ENCODE measurements around the gene SNX33.
A peak's percentile ranks its signal among the peaks of the same experiment; 100 is the strongest.
"Not testable (repeated sequence)": the region's sequence is repeated elsewhere in the genome, so short reads cannot be mapped to it uniquely, and the experiment has no call there.

SNX33 gene

GRCh38 chr15:75662823-75663519, 15.3 kb downstream of the SNX33 start:
- DNase-seq: no peak

GRCh38 chr15:75663931-75664421, 16.3 kb downstream of the SNX33 start:
- DNase-seq: no peak

- DNase-seq: peak; percentile 99
Observed at GRCh38 chr15:75666823-75667501, 19.2 kb downstream of the SNX33 start.

- DNase-seq: peak; percentile 45
Observed at GRCh38 chr15:75669191-75669878, 21.6 kb downstream of the SNX33 start.

- DNase-seq: no peak
Observed at GRCh38 chr15:75669879-75670212, 22.1 kb downstream of the SNX33 start.

GRCh38 chr15:75671730-75672602, 24.3 kb downstream of the SNX33 start:
- peak; percentile 25 for DNase-seq

GRCh38 chr15:75672646-75673425, 25.1 kb downstream of the SNX33 start:
- peak; percentile 88 for DNase-seq

- peak; percentile 79 for DNase-seq
Observed at GRCh38 chr15:75673426-75674235, 25.9 kb downstream of the SNX33 start.

- no peak for DNase-seq
Observed at GRCh38 chr15:75674366-75674765, 26.7 kb downstream of the SNX33 start.

- no peak for DNase-seq
Observed at GRCh38 chr15:75675579-75676404, 28.1 kb downstream of the SNX33 start.

- DNase-seq: no peak
Observed at GRCh38 chr15:75676688-75677464, 29.2 kb downstream of the SNX33 start.

GRCh38 chr15:75677465-75678323, 30.0 kb downstream of the SNX33 start:
- no peak for DNase-seq

- not testable (repeated sequence) for DNase-seq
Observed at GRCh38 chr15:75678324-75678690, 30.6 kb downstream of the SNX33 start.

GRCh38 chr15:75680007-75680789, 32.5 kb downstream of the SNX33 start:
- DNase-seq: no peak

GRCh38 chr15:75682181-75683135, 34.7 kb downstream of the SNX33 start:
- no peak for DNase-seq

GRCh38 chr15:75683646-75684312, 36.1 kb downstream of the SNX33 start:
- peak; percentile 52 for DNase-seq

Measured in fibroblast of skin of right quadriceps (primary cell).